GM18498 (cell line): Measurements from ENCODE around the gene ERRFI1.

ENCODE experiments used
- ATAC-seq: cut with Tn5 transposase; IDR thresholded peaks from one replicate; pipeline ENCODE4 v1.9.1; 2021; ENCODE audit warnings: mild to moderate bottlenecking, moderate library complexity; ENCODE audit not compliant: unreplicated experiment

Gene ERRFI1

DNA sequence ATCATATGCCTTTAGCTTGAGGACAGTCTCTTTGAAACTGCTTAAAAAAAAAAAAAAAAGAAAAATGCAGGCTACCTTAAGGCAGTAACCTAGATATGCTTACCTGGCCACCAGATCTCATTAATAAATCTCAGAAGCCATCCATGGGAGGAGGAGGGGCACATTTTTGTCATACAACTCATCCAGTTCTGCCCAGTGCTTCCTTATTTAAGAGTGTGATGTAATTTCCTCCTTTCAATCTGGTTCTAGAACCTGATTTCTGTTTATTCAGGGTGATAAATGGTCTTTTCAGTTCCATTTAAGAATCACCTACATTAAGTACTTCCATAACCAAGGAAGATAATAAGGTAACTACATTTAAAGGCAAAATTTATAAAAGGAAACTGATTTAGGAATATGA, 6.1 kb downstream of the ERRFI1 start:
- no peak for ATAC-seq

DNA sequence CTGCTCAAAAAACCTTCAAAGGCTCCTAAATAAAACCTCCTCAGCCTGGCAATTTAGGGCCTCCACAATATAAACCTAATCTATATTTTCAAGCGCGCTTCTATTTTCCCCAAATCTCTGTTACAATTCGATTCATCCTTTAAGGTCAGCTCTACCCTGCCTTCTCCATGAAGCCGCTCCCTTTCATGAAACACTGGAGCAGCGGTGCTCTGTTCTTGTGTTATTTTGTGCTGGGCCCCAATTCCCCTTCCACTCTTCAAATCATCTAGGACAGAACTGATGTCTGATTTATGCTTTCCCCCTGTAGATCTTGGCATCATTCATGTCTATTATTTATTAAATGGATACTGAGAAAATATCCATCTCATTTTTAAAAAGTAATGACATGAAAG, 6.9 kb downstream of the ERRFI1 start:
- no peak for ATAC-seq

DNA sequence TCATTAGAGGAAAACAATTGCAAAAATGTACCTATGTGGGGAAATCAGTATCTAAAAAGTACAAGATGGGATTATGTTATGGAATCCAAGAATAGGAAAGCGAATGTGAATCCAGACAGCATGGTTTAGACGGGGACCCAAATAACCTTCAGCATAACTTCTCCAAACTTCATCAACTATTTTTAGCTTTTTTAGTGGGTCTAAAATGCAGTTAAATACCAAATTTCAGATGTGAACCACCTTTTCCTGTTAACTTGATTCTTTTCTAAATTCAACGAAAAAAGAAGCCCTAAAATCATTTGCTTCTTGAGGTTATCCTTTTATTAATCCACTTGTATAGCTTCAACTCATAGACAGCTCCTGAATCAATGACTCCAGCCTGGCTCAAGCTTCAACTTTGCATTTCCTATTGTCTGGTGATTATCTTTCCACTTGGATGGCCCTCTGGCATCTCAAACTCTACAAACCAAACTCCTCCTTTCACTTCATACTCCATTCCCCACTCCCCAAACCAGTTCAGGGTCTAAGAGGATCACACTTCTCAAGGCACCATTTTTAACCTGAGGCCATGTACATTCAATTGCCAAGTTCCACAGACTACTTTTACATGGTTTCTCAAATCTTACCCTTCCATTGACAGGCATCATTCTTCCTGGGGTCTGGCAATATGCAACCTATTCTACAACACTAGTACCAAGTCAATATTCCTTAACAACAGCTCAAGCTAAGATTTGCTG, 7.4 kb downstream of the ERRFI1 start:
- ATAC-seq, result no peak

DNA sequence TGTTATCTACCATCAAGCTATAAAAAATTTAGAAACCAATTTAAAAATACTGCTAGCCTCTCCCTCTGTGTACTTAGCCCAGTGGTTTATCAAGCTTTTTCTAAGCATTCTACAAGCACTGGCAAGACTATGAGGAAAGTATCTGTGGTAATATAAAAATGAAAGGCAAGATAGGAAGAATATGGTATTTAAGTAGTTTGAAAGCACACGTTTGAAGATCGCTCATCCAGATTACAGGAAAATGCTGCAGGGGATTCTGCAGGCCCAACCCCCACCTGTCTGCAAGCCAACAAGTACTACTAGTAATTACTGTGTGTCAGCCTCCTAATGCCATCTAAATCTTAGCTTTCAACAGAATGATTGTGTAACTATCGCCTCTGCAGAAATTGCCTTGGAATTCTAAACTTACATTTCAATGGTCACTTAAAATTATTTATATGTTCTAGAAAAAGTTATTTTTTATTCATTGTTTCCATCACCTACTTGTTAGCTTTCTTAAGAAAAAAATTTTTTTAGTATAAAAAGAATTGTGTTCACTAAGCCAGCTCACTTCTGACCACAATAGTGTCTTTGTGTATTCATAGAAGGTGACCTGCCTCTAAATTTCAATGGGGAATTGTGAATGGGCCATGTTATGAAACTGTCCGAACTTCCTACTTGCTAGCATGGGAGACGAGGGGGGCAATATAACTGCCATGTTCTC, 8.5 kb downstream of the ERRFI1 start:
- no peak for ATAC-seq

DNA sequence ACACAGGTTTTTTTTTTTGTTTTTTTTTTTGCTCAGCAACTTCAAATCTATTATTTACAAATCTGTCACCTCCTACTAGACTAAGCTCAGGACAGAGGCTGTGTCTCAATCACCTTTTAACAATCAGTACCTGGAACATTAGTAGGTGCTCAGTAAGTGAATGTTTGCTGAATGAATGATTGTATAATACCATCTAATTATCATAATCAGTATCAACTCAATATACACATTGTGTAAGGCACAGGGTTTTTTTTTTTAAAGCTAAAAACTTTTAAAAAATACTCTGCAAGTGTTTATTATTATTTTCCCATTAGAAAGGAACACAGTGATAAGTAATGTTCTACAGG, 9.2 kb downstream of the ERRFI1 start:
- ATAC-seq, result no peak

DNA sequence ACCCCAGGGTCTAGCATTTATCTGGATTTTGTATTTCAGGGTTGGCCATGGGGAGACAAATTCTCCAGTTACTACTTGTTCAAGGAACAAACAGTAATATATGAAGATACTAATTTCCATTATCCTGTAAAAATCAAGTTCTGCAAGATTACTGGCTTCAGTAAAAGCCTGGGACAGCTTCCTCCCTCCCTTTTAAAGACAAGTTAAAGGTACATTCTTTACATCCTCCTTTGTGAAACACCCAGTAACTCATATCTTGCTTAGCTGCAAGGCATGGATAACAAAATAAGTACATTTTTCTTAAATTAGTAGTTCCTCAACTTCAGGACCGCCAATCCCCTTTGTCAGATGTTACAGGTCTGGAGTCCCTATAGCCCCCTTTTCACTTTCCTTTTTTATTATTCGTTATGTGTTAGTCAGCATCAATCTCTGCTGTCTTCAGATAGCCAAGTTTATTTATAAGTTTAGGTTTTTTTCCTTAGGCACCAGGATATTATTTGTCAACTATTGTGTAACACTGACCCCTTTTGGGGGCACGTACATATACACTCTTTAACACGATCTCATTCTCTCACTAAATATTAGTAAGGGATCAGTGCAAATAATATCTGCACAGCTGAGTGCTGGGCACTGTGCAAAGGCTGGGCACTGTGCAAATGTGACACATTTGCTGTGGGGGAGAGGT, 9.8 kb downstream of the ERRFI1 start:
- no peak for ATAC-seq

DNA sequence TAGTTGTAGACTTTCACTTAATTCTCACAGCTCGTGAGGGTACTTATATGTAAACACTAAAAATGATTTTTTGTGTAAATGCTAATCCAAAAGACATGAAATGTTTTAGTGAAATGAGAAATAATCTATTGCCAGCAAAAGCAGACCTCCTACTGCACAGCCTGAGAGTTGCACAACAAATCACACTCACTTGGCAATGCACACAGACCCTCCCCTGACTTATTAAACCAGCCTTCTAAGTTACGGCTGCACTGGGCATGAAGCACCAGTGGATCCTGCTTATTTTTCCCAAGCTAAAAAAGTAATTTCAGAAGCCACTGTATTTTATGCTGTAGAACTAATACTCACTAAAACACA, 10.3 kb downstream of the ERRFI1 start:
- no peak for ATAC-seq

DNA sequence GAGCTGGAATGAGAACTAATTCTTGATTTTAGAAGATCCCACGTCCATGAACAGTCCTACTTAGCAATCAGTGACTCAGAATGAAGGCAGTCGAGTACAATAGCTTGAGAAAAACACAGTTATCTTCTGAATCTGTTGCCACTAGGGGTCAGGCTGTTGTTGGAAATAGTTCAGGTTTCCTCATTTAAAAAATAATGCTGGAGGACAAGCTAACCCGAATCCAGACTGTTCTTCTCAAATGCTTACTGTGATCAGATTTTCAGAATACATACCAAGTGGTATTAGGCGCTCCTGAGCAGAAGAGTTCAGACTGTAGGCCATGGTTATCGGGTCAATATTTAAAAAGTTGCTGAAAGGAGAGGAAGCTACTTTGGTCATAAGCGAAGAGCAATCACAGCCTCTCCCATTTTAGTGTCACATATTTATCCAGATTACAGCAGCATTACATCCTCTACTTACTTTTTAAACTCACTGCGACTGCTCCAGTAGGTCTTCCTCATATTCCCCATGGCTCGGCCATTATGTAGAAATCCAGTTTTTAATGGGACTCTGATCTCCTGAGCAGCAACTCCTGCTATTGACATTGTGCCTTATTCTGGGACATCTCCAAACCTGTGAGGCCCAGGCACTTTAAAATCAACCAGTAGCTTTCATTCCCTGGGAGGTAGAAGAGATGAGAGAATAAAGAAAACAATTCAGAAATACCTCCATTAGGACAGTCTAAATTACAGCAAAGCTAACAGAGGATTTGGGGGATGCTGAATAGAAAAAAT, 10.9 kb downstream of the ERRFI1 start:
- ATAC-seq, result no peak

DNA sequence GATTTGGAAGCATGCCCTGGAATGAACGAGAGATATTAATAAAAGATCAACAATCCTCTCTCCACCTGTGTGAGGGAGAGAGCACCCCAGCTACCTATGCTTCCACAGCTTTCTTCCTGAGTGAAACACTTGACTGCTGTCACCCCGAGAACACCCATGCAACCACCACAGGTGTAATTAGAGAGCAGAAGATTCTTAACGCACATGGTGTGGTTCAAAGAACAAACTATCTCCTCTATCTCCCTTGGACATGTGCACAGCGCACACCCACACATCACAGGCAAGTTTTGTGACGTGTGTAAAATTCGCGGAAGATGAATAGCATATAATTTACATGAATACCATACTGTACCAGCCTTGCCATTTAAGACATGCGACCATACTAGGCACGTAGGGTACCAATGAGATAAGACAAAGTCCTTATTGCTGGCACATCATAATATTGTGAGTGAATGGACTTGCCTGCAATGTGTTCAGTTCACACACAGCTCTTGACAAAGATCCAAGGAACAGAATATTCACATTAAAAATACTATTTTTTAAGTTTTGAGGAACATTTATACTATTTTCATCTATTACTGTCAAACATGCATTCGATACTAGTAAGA, 11.6 kb downstream of the ERRFI1 start:
- ATAC-seq, result no peak

DNA sequence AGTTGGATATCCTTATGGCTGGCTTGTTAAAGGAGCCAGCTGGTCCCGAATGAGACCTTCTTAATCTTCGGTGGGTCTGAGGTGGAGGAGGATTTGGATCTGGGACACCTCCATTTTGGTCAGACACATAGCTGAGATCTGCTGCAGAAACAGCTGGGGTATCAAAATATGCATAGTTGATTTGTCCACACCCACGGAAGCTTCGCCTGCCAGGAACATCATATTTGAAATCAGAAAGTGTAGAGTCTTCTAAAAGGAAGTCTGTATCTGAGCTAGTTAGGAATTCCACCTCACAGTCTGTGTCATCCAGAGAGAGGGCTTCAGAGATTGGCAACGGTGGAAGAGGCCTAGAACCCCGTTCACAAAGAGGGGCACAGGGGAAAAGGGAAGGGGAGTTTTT, 12.3 kb downstream of the ERRFI1 start:
- no peak for ATAC-seq

DNA sequence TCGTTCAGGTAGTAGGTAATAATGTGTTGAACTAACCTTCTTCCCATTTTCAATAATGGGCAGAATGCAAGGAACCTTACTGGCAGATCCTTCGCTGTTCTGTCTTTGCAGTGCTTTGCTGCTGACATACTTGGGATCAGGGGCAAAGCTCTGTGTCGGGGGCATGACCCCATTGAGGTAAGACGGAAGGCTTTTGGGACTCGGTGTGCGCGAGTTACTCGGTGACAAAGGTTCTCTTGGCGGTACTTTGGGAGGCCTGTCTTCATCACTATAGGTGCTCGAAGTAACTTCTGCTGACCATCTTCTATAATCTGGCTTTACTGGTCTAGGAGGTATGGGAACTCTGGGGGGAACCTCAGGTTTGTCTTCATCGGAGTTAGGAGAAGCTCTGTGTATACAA, 12.7 kb downstream of the ERRFI1 start:
- no peak for ATAC-seq

DNA sequence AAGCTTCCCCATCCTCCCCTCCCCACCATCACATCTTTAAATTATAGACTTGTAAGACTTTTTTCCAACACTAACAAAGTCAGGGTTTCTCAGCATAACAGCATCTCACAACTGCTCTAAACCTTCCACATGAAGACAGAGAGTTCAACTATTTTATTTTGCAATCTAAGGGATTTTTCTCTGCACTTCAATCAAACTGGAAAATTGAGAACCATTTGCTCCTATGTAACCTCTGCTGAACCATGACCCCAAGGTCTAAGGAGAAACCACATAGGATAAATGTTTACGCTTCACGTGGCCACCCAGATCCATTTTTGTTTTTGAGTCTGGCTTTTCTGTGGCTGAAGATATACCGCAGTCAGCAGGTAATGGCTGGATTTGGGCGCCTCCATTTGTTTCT, 13.2 kb downstream of the ERRFI1 start:
- ATAC-seq, result no peak

DNA sequence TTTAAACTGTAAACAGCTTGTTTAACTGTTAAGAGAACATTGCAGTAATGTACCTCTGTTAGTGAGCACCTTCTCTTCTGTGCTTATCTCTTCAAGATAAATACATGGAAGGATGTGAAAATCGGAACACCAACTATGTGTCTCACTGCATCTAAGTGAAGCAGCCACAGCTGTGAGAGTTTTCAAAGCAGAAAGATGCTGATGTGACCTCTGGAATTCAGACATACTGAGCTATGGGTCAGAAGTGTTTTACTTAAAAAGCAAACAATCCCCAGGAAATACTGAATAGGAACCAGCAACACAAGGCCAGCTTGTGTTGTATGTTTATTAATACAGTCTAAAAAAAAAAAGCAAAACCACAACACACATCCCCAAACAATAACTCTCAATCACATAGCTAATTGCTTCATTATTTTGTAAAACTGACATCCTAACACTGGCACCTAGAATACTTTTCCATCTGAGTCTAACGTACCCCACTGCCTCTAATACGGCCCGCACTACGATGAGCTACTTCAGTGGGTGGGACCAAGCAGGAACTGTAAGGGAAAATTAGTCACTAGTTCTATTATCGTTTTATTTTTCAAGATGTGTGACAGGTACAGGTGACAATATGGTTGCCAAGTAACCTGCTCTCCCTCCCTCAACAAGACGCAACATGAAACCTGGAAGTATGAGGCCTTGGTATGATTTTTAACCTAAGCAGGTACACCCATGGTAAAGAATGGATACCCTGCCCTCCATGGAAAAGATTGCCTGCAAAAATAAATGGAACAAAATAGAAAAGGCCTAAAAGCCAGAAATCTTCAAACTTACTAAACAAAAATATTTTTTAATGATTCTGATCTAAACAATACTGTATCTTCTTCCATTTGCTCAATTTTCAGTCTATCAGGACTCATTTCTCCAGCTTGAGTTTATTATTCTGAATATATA, 13.9 kb downstream of the ERRFI1 start:
- no peak for ATAC-seq

DNA sequence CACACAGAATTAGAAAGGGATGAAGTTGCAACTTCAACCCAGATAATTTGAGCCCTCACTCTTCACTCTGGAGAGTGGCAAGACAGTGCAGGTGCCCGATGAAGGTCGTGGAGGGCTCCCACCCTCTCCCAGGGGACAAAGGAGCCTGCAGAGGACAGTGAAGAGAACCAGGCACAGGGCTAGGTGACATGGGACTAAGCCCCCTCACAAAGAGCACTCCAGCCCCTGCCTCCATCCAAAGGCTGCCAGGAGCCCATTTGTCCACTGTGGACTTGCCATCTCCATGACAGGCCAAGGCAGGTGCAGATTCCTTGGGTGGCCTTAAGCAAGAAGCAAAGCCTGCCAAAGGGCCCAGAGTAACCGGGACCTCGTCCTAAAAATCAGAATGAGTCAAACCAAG, 15.1 kb downstream of the ERRFI1 start:
- no peak for ATAC-seq

DNA sequence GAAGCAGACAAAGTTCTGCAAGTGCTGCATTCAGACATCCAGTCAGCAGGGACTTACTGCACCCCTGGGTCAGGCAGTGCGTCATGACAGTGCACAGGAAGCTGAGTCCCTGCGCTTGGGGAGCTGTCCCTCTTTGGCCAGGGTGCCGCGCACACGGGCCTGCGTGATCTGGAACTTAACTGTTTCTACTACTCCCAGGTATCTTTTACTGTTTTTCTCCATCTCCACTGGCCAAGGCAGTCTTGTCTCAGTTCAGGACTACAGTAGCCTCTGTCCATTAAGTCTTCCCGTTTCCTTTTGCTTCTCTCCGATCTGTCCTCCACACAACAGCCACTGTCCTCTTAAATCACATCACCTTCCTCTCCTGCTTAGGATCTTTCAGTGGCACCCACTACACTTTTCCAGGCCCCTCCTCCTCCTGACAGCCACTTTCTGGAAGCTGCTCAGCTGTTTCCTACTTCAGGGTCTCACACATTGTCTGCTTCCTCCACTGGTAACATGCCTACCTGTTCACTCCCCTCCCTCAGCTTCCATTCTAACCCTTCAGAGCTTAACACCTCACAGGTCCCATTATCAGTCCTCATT, 15.9 kb downstream of the ERRFI1 start:
- ATAC-seq, result no peak

DNA sequence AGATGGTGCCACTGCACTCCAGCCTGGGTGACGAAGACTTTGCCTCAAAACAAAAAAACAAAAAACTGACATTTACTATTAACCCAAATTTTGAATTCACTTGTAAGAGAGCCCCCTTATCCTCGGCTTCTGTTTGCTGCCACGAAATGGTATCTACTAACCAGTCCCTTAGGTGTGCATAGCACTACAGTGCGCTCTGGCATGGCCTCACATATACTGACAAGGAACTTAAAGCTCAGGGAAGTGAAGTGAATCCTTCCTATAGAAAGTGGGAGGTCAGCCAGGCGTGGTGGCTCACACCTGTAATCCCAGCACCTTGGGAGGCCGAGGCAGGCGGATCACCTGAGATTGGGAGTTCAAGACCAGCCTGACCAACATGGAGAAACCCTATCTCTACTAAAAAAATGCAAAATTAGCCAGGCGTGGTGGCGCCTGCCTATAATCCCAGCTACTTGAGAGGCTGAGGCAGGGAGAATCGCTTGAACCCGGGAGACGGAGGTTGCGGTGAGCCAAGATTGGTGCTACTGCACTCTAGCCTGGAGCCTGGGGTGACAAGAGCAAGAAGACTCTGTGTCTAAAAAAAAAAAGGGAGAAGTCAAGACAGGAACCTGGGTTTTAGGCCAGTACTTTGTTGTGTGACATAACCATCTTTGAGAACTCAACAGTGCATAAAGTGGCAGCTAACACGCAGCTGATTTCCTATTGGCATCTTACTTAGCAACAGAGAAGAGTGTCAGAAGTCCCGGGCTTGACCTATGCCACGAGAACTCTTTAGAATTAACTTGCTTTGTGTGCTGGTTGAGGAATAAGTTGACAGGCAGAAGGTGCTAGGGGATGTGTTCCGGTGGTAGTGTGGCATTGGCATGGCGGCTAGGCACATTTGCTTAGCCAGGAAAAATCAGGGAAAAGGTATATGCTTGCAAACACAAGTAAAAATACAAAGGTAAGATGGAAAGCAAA, 16.8 kb downstream of the ERRFI1 start:
- no peak for ATAC-seq

DNA sequence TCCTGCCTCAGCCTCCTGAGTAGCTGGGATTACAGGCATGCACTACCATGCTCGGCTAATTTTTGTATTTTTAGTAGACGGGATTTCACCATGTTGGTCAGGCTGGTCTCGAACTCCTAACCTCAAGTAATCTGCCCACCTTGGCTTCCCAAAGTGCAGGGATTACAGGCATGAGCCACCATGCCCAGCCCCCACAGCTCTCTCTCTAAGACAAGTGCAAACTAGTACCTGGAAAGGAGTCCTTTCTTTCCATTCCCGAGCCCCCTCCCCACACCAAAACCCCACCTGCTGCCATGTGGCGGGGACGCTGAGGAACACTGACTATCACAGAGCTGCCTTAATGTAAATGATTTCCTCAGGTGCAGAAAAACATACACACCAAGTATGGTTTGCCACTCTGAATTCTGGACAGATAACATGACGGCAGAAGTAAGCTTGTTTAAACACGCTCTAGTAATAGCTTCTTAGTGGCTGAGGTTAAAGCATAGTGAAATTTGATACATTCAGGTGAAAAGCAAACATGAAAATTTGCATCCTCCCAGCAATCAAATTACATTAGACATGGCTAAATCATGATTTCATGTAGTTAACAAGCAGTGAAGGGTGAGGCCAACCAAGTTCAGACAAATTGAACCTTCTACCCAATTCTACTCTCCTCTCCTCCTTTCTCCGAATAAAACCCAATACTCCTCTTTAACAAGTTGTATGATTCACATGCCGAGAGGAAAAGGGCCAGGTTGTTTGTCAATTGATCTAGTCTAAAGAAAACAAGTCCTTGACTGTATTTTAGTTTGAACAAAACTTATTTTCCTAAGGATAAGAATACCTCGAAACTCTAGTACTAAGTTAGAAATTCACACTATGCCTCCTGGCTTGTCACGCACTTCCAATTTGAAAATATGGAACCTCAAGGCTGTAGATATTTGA, 19.8 kb downstream of the ERRFI1 start:
- no peak for ATAC-seq
